ENCODE data around the gene SCAF4.
"Not testable (repeated sequence)": the region's sequence is repeated elsewhere in the genome, so short reads cannot be mapped to it uniquely, and the experiment has no call there.

The SCAF4 gene

GRCh38 chr21:31644643-31645042 is 87.3 kb downstream of the SCAF4 start:
- no peak for DNase-seq (ENCODE audit: low read depth, low spot score)

GRCh38 chr21:31641416-31641922 is 90.4 kb downstream of the SCAF4 start:
- DNase-seq (ENCODE audit: low read depth, low spot score) = no peak

- DNase-seq (ENCODE audit: low read depth, low spot score) = no peak
These were observed 95.0 kb downstream of the SCAF4 start for GRCh38 chr21:31636874-31637273.

GRCh38 chr21:31634993-31635392 is 96.9 kb downstream of the SCAF4 start:
- no peak for DNase-seq (ENCODE audit: low read depth, low spot score)

GRCh38 chr21:31631881-31632280 is 100.0 kb downstream of the SCAF4 start:
- not testable (repeated sequence) for DNase-seq (ENCODE audit: low read depth, low spot score)

GRCh38 chr21:31629972-31630711 is 101.8 kb downstream of the SCAF4 start:
- peak; percentile 71 for DNase-seq (ENCODE audit: low read depth, low spot score)

GRCh38 chr21:31624961-31625491 is 106.9 kb downstream of the SCAF4 start:
- no peak for DNase-seq (ENCODE audit: low read depth, low spot score)

- DNase-seq (ENCODE audit: low read depth, low spot score) = no peak
These were observed 107.7 kb downstream of the SCAF4 start for GRCh38 chr21:31624181-31624580.

GRCh38 chr21:31623664-31624063 is 108.3 kb downstream of the SCAF4 start:
- DNase-seq (ENCODE audit: low read depth, low spot score) = no peak

- no peak for DNase-seq (ENCODE audit: low read depth, low spot score)
These were observed 109.5 kb downstream of the SCAF4 start for GRCh38 chr21:31622397-31622796.

All from brain pericyte (primary cell).